HG03280 (cell line): ENCODE measurements around the gene MEN1.
A peak's percentile ranks its signal among the peaks of the same experiment; 100 is the strongest.

Experiments
- ATAC-seq: cut with Tn5 transposase; IDR thresholded peaks from one replicate; pipeline ENCODE4 v1.9.1; 2021; ENCODE audit warnings: mild to moderate bottlenecking, moderate library complexity; ENCODE audit not compliant: unreplicated experiment

The MEN1 gene

DNA sequence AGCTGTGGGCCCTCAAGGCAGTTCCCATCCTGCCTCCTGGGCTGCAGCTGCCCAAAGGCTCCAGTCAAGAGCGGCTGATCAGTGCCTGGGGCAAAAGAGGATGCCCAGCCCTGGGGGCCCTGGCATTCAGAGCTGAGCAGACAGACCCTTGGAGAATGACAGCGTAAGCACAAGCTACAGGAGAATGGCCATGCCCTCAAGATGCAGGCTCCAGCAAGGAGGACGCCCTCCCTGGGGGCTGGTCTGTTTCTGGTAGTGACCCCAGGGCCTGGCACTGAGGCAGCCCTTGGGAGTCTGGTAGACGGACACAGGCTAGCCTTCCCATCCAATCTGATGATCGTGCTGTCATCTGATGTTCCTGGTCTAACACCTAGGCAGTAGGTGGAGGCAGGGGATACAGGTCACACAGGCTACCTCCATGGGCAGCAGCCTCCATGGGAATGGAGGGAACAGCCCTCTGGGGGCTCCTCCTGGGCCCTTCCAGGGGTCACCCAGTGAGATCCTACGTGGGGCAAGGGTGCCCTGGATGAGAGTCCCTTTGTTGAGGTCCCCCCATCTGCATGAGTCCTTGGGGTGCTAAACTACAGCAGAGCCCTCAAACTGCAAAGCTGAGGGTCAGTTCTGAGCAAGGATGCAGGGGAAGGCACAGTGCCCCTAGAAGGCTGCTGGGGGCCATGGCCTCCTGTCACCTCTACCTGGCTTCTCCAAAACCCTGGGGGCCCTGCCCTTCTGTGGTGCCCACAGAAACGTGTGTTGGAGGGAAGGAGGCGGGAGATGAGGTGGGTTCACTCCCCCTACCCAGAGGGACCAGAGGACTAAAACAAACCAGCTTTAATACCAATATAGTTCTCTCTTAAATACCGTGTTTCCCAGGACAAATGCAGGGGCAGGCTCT lies 21.8 kb downstream of the MEN1 start:
- ATAC-seq, result no peak

GRCh38 chr11:64787526-64788320 lies 22.6 kb downstream of the MEN1 start:
- ATAC-seq, result no peak

GRCh38 chr11:64786308-64786707 lies 24.0 kb downstream of the MEN1 start:
- no peak for ATAC-seq

- ATAC-seq, result no peak
Measured at GRCh38 chr11:64784813-64785581, 25.4 kb downstream of the MEN1 start.

DNA sequence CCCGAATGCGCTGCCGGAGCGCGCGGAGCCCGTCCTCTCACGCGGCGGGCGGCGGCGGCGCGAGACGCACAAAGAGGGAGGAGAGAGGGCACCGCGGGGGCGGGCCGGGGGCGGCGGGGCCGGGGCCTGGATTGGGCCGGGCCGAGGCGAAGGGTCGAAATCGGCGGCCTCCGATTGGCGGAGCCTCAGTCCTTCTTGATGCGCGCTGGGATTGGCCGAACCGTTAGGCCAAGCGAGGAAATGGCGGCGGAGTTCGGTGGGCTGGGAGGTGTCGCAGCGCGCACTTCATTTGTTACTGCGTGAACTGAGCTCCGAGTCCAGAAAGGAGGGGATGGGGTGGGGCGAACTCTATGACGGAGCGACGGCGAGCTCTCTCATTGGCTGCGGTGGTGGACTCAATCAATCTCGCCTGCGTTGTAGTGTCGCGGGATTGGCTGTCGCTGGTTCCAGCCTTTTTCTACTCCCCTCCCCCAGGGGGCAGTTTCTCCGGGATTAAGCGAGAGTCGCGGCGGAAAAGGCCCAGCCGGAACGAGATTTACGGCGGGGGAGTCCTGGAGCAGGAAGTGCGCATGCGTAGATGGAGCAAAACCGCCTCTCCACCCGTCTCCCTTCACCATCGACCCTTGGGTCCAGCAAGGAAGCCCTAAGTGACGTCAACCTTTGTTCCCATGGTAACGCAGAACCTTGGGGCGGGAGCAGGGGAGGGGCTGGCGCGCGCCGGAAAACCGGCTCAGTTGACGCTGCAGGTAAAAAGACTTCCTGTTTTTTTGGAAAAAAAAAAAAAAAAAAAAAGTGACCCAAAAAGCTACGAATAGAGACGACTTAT lies 31.7 kb downstream of the MEN1 start, which contains the start of gene SF1:
Gene SF1, minus strand, starts transcription at position 70 of the 826 bp plus-strand sequence. CDS start 150 bp downstream, outside the sequence.
- ATAC-seq, result peak; percentile 76

DNA sequence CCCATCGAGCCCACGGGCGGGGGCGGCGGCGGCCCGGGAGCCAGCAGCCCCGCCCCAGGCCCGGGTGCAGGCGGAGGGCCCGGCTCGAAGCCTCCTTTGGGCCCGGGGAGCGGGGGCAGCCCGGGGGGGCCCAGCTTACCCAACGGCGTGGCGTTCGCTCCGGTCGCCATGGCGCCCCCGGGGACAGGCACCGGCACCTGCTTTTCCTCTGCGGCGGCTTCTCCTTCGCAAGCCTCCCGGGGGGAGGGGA lies 32.2 kb downstream of the MEN1 start:
- no peak for ATAC-seq

- peak; percentile 26 for ATAC-seq
Measured at GRCh38 chr11:64777449-64778222, 32.7 kb downstream of the MEN1 start.

GRCh38 chr11:64776875-64777274 lies 33.5 kb downstream of the MEN1 start:
- ATAC-seq, result no peak

DNA sequence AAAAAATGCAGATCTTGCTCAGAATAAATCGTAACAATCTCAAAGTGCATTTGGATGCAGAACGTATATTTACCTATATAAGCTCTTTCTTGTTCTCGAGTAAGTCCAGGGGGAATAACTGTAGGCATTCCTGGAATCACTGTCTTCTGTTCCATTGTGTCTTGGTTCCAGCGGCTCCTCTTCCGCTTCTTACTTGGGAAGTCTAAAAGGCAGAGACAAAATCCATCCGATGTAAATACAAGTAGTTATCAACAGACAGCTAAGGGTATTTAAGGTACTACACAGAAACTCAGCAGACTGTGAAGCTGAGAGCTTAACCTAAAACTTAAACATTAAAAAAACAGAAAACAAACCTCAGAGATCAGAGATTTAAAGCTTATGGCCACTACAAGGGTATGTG lies 33.9 kb downstream of the MEN1 start:
- ATAC-seq, result no peak

DNA sequence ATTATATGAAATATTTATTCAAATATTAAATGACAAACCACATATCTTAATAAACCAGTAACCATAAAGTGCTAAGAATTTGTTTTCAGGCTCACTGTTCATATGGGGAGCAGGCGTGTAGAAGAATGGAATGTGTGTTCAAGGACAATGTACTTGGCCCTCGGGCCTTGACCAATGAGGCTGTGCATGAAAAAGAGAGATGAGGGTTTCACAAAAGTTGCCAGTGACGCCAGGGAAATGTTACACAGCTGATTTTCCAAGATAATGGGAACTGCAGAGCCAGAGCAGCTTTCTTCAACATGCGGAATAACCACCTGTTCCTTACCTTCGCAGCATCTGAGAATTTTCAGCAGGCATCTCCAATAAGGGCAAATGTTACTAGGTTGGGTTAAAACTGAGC lies 36.2 kb downstream of the MEN1 start:
- ATAC-seq, result no peak

DNA sequence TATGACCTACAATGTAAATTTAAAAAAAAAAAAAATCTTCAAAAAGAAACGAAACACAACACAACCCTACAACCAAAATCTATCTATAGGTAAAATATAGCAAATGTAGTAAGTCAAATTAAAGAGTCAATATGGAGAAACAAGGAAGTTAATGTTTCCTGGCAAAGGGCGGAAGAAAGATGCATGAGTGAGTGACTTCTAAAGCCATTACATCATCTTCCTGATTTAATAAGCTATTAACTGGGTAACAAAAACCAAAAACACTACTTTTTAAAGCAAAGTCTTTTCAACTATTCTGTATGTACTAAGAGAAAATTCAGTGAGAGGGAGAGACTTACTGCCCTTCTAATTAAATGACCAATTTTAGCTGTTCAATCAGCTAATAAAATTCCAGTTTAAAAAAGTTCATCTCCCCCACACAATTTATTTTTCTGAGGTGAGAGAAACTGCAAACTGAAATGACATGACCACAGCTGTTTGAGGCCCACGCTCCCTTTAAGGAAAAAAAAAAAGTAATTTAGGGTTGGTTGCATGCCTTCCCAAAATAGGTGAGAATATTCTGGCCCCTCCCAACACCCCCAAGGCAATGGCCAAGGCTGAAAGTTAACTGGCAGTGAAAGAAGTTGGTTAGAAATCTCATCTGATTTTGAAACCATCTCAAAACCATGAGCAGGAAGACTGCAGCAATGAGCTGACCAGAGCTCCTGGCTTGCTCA lies 37.9 kb downstream of the MEN1 start:
- no peak for ATAC-seq

DNA sequence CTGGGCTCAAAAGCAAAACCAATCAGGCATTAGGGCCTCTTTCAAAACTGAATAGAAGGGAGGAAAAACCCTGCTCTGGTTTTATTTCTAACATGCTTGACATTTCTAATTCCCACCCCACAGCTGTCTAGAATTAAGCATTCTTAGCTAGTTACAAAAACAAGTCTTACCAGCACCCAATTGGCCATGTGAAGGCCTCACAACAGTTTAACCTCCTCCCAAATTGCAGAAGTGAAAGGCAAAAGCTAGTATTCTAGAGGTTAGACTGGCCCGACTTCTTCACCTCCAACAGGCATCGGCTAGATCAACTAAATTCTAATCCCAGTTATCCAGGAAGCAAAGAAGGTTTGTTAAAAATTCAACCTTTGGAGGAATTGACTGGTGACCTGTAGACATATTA lies 38.5 kb downstream of the MEN1 start:
- no peak for ATAC-seq

- ATAC-seq, result no peak
Measured at GRCh38 chr11:64770120-64770519, 40.2 kb downstream of the MEN1 start.

GRCh38 chr11:64769283-64769682 lies 41.1 kb downstream of the MEN1 start:
- no peak for ATAC-seq

GRCh38 chr11:64768300-64768694 lies 42.1 kb downstream of the MEN1 start:
- no peak for ATAC-seq

- no peak for ATAC-seq
Measured at GRCh38 chr11:64767344-64768299, 42.7 kb downstream of the MEN1 start.

DNA sequence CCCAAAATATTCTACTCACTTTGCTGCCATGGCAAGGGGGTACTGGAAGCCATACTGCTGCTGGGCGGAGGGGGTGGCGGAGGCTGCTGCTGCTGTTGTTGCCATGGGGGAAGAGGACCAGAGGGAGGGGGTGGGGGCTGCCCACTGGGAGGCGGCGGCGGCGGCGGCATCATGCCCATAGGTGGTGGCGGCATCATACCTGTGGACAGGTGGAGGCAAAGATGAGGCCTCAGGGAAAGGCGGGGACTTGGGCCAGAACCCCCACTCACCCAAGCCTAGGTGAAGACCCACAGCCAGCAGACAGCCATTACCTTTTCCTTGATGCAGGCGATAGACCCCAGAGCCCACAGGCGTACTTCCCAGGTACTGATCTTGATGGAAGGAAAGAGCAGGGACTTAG lies 43.5 kb downstream of the MEN1 start:
- ATAC-seq, result no peak
